SK-N-SH (cell line): ENCODE measurements around the gene DCTN3.

Experiments
- TF ChIP-seq, protein P1 (sequence below): IDR thresholded peaks from 2 replicates; pipeline ENCODE4 v1.4.0; 2012; ENCODE audit warnings: low read depth
- TF ChIP-seq, protein P2 (sequence below): fragments of 200-600 bp; sonication (generic); IDR thresholded peaks from 2 replicates; pipeline ENCODE4 v1.6.1; 2017; ENCODE audit warnings: antibody characterized with exemption, mild to moderate bottlenecking, moderate library complexity

DNA sequence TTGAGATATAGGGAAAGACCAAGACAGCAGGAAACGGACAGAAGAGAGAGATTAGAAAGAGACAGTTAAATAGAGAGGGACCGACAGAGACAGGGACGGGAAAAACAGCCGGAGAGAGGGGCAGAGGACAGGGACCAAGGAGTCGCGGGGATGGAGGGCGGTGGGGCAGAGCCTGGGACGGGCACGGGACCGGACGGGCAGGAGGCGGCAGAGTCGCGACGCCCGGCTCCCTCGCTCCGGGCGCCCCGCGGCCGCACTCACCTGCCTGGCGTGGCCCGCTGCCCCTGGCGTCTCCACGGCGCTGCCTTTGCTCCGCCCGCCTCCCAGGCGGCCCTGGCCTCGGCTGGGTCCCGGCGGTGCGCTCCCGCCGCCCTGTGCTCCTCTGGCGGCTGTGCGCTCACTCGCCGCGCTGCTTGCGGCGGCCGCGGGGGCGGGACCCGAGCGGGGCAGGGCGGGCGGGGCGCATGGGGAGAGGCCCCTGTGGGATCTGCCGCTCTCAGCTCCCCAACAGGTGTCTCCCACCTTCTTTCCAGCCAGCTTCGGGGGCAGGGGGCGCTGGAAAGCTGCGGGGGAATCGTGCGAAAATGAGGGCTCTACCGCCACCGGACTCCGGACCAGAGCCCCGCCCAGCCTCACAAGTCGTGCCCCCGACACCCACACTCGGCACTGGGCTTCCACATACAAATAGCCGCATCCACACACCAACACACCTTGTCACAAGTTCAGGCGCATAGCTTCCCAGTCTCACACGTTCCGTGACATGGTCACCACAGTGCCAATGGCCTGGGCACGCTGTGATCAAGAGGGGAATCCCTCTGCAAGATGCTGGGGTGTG, 8.6 kb upstream of the DCTN3 start, which contains the start of gene ARID3C:
- TF ChIP-seq, protein P1, sequence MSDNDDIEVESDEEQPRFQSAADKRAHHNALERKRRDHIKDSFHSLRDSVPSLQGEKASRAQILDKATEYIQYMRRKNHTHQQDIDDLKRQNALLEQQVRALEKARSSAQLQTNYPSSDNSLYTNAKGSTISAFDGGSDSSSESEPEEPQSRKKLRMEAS = no peak
- TF ChIP-seq, protein P2, sequence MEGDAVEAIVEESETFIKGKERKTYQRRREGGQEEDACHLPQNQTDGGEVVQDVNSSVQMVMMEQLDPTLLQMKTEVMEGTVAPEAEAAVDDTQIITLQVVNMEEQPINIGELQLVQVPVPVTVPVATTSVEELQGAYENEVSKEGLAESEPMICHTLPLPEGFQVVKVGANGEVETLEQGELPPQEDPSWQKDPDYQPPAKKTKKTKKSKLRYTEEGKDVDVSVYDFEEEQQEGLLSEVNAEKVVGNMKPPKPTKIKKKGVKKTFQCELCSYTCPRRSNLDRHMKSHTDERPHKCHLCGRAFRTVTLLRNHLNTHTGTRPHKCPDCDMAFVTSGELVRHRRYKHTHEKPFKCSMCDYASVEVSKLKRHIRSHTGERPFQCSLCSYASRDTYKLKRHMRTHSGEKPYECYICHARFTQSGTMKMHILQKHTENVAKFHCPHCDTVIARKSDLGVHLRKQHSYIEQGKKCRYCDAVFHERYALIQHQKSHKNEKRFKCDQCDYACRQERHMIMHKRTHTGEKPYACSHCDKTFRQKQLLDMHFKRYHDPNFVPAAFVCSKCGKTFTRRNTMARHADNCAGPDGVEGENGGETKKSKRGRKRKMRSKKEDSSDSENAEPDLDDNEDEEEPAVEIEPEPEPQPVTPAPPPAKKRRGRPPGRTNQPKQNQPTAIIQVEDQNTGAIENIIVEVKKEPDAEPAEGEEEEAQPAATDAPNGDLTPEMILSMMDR = no peak
